Measurements from ENCODE around the gene MYH14. TPM values are rescaled to one million over a fixed set of nuclear protein-coding genes. Genes with fewer than 3 reads are reported as not detected.

The MYH14 gene
- total and polyA plus RNA-seq, 9 of the 15 experiments (the other 6 are each of a cell fraction or from before 2014, with no cell fraction given) = 0.04 to 0.86 (median 0.19) TPM; not detected in 2

DNA sequence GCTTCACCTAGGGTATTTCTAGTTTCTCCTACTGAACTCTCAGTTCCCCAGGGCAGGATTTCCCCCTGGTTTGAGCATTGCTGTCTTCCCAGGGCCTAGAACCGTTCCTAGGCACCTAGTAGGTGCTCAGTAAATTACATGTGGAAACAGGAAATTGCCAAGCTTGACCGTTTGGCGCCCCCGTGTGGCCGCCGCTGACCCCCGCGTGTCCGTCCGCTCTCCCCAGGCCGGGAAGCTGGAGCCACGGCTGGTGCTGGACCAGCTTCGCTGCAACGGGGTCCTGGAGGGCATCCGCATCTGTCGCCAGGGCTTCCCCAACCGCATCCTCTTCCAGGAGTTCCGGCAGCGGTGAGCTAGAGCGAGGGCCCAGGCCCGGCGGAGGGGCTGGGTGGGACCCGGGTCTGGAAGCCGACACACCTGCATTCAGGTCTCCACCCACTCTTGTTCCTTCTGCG is 55.5 kb downstream of the MYH14 start (continued):
- TF ChIP-seq, protein P1, sequence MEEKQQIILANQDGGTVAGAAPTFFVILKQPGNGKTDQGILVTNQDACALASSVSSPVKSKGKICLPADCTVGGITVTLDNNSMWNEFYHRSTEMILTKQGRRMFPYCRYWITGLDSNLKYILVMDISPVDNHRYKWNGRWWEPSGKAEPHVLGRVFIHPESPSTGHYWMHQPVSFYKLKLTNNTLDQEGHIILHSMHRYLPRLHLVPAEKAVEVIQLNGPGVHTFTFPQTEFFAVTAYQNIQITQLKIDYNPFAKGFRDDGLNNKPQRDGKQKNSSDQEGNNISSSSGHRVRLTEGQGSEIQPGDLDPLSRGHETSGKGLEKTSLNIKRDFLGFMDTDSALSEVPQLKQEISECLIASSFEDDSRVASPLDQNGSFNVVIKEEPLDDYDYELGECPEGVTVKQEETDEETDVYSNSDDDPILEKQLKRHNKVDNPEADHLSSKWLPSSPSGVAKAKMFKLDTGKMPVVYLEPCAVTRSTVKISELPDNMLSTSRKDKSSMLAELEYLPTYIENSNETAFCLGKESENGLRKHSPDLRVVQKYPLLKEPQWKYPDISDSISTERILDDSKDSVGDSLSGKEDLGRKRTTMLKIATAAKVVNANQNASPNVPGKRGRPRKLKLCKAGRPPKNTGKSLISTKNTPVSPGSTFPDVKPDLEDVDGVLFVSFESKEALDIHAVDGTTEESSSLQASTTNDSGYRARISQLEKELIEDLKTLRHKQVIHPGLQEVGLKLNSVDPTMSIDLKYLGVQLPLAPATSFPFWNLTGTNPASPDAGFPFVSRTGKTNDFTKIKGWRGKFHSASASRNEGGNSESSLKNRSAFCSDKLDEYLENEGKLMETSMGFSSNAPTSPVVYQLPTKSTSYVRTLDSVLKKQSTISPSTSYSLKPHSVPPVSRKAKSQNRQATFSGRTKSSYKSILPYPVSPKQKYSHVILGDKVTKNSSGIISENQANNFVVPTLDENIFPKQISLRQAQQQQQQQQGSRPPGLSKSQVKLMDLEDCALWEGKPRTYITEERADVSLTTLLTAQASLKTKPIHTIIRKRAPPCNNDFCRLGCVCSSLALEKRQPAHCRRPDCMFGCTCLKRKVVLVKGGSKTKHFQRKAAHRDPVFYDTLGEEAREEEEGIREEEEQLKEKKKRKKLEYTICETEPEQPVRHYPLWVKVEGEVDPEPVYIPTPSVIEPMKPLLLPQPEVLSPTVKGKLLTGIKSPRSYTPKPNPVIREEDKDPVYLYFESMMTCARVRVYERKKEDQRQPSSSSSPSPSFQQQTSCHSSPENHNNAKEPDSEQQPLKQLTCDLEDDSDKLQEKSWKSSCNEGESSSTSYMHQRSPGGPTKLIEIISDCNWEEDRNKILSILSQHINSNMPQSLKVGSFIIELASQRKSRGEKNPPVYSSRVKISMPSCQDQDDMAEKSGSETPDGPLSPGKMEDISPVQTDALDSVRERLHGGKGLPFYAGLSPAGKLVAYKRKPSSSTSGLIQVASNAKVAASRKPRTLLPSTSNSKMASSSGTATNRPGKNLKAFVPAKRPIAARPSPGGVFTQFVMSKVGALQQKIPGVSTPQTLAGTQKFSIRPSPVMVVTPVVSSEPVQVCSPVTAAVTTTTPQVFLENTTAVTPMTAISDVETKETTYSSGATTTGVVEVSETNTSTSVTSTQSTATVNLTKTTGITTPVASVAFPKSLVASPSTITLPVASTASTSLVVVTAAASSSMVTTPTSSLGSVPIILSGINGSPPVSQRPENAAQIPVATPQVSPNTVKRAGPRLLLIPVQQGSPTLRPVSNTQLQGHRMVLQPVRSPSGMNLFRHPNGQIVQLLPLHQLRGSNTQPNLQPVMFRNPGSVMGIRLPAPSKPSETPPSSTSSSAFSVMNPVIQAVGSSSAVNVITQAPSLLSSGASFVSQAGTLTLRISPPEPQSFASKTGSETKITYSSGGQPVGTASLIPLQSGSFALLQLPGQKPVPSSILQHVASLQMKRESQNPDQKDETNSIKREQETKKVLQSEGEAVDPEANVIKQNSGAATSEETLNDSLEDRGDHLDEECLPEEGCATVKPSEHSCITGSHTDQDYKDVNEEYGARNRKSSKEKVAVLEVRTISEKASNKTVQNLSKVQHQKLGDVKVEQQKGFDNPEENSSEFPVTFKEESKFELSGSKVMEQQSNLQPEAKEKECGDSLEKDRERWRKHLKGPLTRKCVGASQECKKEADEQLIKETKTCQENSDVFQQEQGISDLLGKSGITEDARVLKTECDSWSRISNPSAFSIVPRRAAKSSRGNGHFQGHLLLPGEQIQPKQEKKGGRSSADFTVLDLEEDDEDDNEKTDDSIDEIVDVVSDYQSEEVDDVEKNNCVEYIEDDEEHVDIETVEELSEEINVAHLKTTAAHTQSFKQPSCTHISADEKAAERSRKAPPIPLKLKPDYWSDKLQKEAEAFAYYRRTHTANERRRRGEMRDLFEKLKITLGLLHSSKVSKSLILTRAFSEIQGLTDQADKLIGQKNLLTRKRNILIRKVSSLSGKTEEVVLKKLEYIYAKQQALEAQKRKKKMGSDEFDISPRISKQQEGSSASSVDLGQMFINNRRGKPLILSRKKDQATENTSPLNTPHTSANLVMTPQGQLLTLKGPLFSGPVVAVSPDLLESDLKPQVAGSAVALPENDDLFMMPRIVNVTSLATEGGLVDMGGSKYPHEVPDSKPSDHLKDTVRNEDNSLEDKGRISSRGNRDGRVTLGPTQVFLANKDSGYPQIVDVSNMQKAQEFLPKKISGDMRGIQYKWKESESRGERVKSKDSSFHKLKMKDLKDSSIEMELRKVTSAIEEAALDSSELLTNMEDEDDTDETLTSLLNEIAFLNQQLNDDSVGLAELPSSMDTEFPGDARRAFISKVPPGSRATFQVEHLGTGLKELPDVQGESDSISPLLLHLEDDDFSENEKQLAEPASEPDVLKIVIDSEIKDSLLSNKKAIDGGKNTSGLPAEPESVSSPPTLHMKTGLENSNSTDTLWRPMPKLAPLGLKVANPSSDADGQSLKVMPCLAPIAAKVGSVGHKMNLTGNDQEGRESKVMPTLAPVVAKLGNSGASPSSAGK (IDR thresholded peaks at IDR 0.05) = no peak
- TF ChIP-seq STAG1 (CRISPR knock-in tag; IDR thresholded peaks at IDR 0.05; ENCODE audit: borderline replicate concordance) (no peak; the same call in 1 of the 2 replicates), BCOR (IDR thresholded peaks at IDR 0.05) (peak; percentile 78), TBP (optimal IDR thresholded peaks at IDR 0.05; ENCODE audit: low read depth, low read length) (no peak), CREM (IDR thresholded peaks at IDR 0.05; ENCODE audit: low read depth) (0 out of 2 replicates have a peak, but pooled peaks have one; percentile 31), MYBL2 (IDR thresholded peaks at IDR 0.05; ENCODE audit: low read depth) (no peak), MYBL2 (CRISPR knock-in tag; IDR thresholded peaks at IDR 0.05; ENCODE audit: borderline replicate concordance) (no peak), ZKSCAN1 (IDR thresholded peaks at IDR 0.05; ENCODE audit: low read depth, low read length) (peak; percentile 99), RAD21 (CRISPR knock-in tag; conservative IDR thresholded peaks at IDR 0.05 in 1 of 2, IDR thresholded peaks at IDR 0.05 in 1 of 2) (peak; percentile 55 to 57; a peak in 3 of 4 replicates), ELF1 (tag; IDR thresholded peaks at IDR 0.05) (0 out of 2 replicates have a peak, but pooled peaks have one; percentile 37), SMARCC2 (IDR thresholded peaks at IDR 0.05; ENCODE audit: low read depth) (no peak)
- TF ChIP-seq, protein P2, sequence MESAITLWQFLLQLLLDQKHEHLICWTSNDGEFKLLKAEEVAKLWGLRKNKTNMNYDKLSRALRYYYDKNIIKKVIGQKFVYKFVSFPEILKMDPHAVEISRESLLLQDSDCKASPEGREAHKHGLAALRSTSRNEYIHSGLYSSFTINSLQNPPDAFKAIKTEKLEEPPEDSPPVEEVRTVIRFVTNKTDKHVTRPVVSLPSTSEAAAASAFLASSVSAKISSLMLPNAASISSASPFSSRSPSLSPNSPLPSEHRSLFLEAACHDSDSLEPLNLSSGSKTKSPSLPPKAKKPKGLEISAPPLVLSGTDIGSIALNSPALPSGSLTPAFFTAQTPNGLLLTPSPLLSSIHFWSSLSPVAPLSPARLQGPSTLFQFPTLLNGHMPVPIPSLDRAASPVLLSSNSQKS (CRISPR knock-in tag; IDR thresholded peaks at IDR 0.05) = no peak
- TF ChIP-seq, protein P3, sequence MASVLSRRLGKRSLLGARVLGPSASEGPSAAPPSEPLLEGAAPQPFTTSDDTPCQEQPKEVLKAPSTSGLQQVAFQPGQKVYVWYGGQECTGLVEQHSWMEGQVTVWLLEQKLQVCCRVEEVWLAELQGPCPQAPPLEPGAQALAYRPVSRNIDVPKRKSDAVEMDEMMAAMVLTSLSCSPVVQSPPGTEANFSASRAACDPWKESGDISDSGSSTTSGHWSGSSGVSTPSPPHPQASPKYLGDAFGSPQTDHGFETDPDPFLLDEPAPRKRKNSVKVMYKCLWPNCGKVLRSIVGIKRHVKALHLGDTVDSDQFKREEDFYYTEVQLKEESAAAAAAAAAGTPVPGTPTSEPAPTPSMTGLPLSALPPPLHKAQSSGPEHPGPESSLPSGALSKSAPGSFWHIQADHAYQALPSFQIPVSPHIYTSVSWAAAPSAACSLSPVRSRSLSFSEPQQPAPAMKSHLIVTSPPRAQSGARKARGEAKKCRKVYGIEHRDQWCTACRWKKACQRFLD (CRISPR knock-in tag; IDR thresholded peaks at IDR 0.05) = no peak

Data from K562 (cell line).